Measurements from ENCODE around the gene NRG3.

The NRG3 gene

GRCh38 chr10:82680608-82681007 is 805.6 kb downstream of the NRG3 start:
- no peak for DNase-seq (ENCODE audit: low read depth)

GRCh38 chr10:82683945-82684344 is 809.0 kb downstream of the NRG3 start:
- no peak for DNase-seq (ENCODE audit: low read depth)

DNA sequence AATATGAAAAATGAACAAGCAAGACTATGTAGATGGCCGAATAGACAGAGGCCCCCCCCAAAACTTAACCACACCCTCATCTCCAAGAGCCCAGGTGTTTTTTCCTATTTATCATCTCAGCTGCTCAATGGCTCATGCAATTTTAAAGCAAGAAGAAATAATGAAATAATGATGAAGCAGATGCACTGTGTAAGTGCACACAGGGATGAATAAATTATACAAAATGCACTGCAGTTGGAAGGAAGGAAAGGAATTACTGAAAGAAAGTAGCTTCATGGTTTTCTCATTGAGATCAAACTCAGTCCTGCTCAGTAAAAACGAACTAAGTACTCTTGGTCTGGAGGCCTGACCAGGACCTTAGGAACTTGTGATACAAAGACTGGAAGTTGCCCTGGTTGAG is 810.1 kb downstream of the NRG3 start:
- DNase-seq (ENCODE audit: low read depth): no peak

GRCh38 chr10:82691211-82691610 is 816.2 kb downstream of the NRG3 start:
- DNase-seq (ENCODE audit: low read depth): no peak

GRCh38 chr10:82692458-82692857 is 817.5 kb downstream of the NRG3 start:
- DNase-seq (ENCODE audit: low read depth): no peak

GRCh38 chr10:82721831-82722230 is 846.8 kb downstream of the NRG3 start:
- DNase-seq (ENCODE audit: low read depth): no peak

DNA sequence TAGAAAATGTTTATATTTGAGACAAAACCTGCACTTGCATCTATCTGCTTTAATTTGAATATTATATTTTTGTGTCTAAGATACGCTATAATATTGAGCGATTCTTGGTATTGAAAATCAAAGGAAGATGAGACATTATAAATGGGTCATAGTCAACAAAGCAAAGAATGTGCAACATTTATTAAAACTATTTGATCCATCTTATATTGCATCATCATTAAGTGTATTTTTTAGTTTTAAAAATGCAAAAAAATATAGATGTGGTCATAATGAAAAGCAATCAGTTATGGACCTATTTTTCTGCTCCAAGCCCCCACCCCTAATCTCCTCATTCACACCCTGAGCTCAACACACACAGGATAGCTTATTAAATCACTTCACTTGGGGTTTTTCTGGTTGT is 847.3 kb downstream of the NRG3 start:
- no peak for DNase-seq (ENCODE audit: low read depth)

GRCh38 chr10:82736305-82736704 is 861.3 kb downstream of the NRG3 start:
- DNase-seq (ENCODE audit: low read depth): no peak

GRCh38 chr10:82737549-82737948 is 862.6 kb downstream of the NRG3 start:
- DNase-seq (ENCODE audit: low read depth): no peak

DNA sequence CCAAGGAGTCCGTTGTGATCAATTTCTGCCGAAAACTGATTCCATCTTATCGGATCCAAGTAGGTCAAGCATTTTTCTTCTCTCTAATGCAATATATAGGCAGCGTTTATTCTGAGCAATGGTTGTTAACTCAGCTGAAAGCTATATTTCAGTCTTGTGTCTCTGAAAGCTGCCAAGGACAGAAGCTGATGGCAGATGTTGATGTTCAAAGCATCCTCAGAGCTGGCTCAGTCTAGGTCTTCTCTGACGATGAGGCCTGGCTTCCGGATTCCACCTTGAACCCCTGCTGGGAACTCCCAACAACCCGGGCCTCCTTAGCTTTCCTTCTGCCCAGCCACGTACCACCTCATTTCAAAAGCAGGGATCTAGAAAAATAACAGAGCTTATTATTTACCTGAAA is 863.6 kb downstream of the NRG3 start:
- DNase-seq (ENCODE audit: low read depth): no peak

DNA sequence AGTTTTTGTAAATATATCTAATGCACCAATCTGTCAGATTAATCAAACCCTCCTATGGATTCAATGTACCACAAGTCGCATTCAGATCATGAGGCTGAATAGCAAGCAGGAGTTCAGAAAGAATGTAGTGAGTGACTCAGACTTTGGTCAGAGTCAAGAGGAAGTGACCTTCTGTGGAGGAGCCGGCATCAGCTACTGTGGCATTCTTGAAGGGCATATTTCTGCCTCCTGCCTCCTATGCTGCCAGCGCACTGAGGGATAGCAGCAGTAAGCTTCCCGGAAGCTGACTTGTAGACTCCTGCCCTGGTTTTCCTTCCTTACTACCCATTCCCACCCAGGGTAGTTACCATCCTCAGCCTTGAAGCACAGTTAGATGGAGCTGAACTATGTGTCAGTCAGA is 867.5 kb downstream of the NRG3 start:
- no peak for DNase-seq (ENCODE audit: low read depth)

- DNase-seq (ENCODE audit: low read depth): no peak
Observed at GRCh38 chr10:82742898-82743297, 867.9 kb downstream of the NRG3 start.

- no peak for DNase-seq (ENCODE audit: low read depth)
Observed at GRCh38 chr10:82750538-82750937, 875.5 kb downstream of the NRG3 start.

DNA sequence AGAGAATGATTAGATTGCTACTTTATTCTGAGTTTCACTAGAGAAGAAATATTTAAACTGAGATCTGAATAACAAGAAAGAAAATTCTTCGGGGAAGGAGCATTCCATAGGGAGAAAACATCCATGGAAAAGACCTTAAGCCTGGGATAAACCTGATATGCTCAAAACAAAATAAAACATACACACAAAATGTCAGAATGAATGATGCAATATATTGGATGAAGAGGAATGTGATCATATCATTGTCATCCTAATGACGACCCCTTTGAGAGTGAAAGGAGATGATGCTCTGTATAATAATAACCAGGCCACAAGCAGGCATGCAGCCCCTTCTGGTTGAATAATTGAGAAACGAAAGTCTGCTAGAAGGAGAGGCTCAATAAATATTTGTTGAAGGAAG is 882.4 kb downstream of the NRG3 start:
- no peak for DNase-seq (ENCODE audit: low read depth)

DNA sequence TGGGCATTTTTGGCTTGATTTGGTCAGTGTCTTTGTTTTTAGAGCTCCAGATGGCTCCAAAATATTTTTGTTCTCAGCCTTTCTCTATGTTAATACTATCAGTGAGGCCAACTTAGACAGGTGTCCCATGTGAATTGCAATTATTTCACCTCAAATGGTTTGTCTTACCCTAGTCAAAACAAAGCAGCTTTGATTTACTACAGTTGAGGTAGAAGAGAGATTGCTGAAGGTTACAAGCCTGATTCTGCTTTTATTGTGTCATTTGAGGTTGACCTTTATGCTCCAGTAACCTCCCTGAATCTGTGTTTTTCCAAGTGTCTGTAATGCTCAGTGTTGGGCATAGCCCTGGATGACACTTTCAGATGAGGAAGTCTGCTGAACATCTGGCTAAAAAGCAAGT is 882.9 kb downstream of the NRG3 start:
- DNase-seq (ENCODE audit: low read depth): no peak

GRCh38 chr10:82759050-82759449 is 884.1 kb downstream of the NRG3 start:
- no peak for DNase-seq (ENCODE audit: low read depth)

DNA sequence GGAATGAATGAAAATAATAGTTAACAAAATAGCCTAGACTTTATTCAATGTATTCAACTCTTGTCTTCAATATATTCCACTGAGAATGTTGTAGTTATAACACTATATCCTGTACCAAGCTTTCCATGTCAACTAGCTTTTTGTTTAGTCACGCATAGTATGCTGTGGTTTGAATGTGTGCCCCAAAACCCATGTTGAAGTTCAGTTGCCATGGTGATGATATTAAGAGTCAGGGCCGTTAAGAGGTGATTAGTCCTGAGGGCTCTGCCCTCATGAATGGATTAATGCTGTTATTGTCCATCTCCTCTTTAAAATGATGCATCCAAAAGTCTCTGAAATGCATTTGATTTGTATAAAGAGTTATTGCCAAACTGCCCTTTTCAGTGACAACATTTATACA is 887.6 kb downstream of the NRG3 start:
- no peak for DNase-seq (ENCODE audit: low read depth)

DNA sequence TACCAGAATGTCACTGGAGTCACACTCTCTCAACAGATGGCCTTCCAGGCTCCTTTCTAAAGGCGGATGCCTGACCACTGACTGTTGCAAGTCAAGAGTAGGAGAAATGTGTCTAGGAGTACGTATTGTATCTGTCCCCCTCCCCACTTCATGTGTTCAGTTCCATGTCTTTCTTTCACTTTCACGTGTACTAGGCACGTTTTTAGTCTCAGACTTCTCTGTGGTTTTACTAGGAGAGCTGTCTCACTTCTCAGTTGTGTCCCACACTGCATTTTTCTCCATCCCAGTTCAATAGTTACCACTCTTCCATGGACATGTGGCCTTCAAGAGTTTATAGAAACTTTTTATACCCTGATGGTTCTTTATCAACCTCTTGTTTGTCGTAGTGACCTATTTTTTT is 893.0 kb downstream of the NRG3 start:
- no peak for DNase-seq (ENCODE audit: low read depth)

DNA sequence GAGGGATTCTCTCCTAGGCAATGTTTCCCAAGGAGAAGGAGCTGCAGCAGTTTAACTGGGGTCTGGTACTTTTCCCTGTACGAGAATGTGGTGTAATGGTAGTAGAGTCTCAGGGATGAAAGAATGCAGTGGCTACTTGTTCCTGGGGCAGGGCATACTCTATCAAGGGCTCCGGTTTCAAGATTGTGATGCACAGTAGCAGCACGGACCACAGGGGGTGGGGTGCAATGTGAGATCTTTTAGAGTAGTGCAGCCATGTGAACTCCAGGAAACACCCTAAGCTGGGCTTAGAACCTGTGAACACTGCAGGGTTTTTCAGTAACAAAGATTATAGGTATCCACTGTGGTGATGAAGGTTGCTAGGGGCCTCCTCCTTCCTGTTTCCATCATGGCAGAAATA is 903.9 kb downstream of the NRG3 start:
- DNase-seq (ENCODE audit: low read depth): no peak

DNA sequence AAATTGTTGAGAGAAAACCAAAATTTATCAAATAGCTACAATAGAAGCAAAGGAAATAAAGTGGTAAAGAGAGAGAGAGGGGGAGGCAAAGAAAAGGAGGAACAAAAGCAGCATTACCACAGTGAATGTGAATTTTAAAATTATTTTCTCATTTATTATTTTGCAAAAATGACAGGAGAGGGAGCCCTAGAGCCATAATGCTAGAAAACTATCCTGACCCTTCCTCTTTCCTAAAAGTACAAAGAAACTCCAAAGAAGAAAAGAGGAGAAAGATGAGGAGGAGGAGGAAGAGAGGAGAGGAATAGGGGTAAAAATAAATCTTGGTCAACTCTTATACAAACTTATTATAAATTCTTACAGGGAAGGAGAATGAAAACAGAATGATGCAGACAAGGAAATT is 921.5 kb downstream of the NRG3 start:
- no peak for DNase-seq (ENCODE audit: low read depth)

DNA sequence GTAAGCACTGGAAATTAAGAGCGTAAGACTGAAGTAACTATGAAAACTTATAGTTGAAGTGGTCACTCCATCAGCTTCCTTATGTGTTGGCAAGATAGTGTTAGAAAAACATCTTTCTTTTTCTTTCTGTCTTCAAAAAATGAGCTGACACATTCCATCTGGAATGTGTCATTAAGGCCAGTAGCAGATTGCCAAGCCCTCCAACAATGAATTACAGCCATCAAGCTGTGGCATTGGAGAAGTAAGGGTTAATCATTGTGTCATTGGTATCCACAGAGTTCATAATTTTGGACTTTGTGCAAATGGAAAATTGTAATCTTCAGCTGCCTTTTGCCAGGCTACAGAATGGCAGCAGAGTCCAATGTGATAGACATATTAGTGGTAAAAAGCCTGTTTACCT is 926.3 kb downstream of the NRG3 start:
- no peak for DNase-seq (ENCODE audit: low read depth)

GRCh38 chr10:82811621-82812020 is 936.6 kb downstream of the NRG3 start:
- DNase-seq (ENCODE audit: low read depth): no peak

DNA sequence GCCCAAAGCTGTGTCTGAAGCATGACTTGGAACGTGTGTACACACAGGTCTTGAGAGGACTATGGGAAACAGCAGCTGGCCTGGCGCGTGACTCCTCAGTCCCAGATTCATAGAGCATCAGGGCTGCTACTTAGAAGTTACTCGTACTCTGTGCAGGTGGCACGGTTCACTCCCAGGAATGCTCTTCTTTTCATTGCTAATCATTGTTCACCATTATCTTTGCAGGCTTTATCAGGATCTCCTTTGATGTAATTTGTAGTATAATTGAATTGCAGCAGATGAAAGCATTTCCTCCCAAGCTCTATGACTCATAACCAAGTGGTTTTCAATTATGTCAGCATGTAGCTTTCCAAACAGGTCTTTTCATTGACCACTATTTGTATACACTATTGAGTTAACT is 938.9 kb downstream of the NRG3 start:
- no peak for DNase-seq (ENCODE audit: low read depth)

DNA sequence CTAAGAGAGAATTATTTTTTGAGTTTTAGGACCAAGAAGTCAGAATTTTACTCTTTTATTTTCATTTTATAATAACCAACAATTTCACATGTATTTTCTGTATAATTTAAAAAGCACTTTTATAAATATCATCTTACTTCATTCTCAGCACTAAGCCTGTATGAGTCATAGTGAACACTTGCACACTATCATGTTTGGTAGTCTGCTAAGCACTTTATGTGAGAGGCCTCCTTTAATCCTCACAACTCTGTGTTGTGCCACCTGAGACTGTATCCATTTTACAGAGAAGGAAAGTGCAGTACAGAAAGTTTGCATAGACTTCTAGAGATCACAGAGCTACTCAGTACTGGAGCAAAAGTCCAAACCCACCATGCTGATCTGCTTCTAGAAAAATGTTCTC is 939.6 kb downstream of the NRG3 start:
- no peak for DNase-seq (ENCODE audit: low read depth)

- DNase-seq (ENCODE audit: low read depth): no peak
Observed at GRCh38 chr10:82815680-82816079, 940.7 kb downstream of the NRG3 start.
